ENCODE results near the gene SBK3. TPM values are rescaled to one million over a fixed set of nuclear protein-coding genes. Genes with fewer than 3 reads are reported as not detected.

The SBK3 gene
- total RNA-seq, 2 experiments from 2014 or later: not detected

GRCh38 chr19:55536951-55537740, 8.2 kb downstream of the SBK3 start, which contains the start of gene SBK2:
Gene SBK2, minus strand, starts transcription at chr19:55537133. Its CDS starts 839 bp downstream, at chr19:55536294.
- intact Hi-C loops (cut with DNase I, micrococcal nuclease): no loop called here
- ChIA-PET POLR2A (no interaction called here), CTCF (no interaction called here)
- H3K9me3 Mint-ChIP-seq: no peaks in the 10 kb centered on the region
- H3K27ac Mint-ChIP-seq: no peak within 1 kb of the TSS
- TF ChIP-seq CTCF (IDR thresholded peaks at IDR 0.05): no peak
- Histone ChIP-seq H3K36me3 (ENCODE audit: insufficient read depth, low read length) (no peaks in the 10 kb centered on the region), H3K27ac (ENCODE audit: low read depth in 1 of 2, low read length in 2 of 2) (no peak within 1 kb of the TSS), H3K9me3 (ENCODE audit: control insufficient read depth in 1 of 2, insufficient read depth in 1 of 2, low read length in 2 of 2) (no peaks in the 10 kb centered on the region), H3K4me1 (ENCODE audit: insufficient read depth, low read length) (no peaks in the 10 kb centered on the region), H3K27me3 (ENCODE audit: control insufficient read depth in 1 of 2, insufficient read depth in 2 of 2, low read length in 2 of 2) (no peaks in the 10 kb centered on the region), H3K4me3 (ENCODE audit: low read length) (no peak within 1 kb of the TSS)
- no peaks in the 10 kb centered on the region for H3K36me3 Mint-ChIP-seq (ENCODE audit: low read depth)
- ATAC-seq (ENCODE audit: poor library complexity) (no peak), DNase-seq (no peak)
- no peaks in the 10 kb centered on the region for H3K4me1 Mint-ChIP-seq (ENCODE audit: low read depth)
- no peak within 1 kb of the TSS for H3K4me3 Mint-ChIP-seq
- H3K27me3 Mint-ChIP-seq: no peaks in the 10 kb centered on the region

DNA sequence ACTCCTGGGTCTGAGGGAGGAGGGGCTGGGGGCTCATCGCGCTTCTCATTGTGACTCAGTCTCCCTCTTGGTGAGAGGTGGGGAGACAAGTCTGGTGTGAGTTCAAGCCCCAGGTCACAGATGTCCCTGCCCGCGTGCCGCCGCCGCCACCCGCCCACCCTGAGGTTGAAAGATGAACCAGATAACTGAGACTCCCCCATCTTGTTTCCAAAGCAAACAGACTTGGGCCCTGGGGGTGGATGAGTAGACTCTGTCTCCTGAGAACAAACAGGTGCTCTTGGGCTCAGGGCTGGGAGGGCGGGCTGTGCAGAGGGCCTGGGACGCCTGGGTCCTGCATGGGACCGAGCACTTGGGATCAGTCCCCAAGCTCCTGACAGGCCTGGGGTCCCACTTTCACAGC, 9.0 kb downstream of the SBK3 start:
- ChIA-PET CTCF (no interaction called here), POLR2A (interaction anchor here (0.6 kb wide), 1 partner anchor 20 kb away, joined by 3 read pairs; no protein-coding TSS in a partner anchor)
- Histone ChIP-seq H3K4me3 (ENCODE audit: low read length) (no peak overlapping the region), H3K4me1 (ENCODE audit: insufficient read depth, low read length) (no peaks in the 10 kb centered on the region), H3K9me3 (ENCODE audit: control insufficient read depth in 1 of 2, insufficient read depth in 1 of 2, low read length in 2 of 2) (no peaks in the 10 kb centered on the region), H3K36me3 (ENCODE audit: insufficient read depth, low read length) (no peaks in the 10 kb centered on the region), H3K27me3 (ENCODE audit: control insufficient read depth in 1 of 2, insufficient read depth in 2 of 2, low read length in 2 of 2) (no peaks in the 10 kb centered on the region), H3K27ac (ENCODE audit: low read depth in 1 of 2, low read length in 2 of 2) (no peak overlapping the region)
- DNase-seq (no peak), ATAC-seq (ENCODE audit: poor library complexity) (no peak)
- no peaks in the 10 kb centered on the region for H3K36me3 Mint-ChIP-seq (ENCODE audit: low read depth)
- H3K27me3 Mint-ChIP-seq: no peaks in the 10 kb centered on the region
- no peak overlapping the region for H3K4me3 Mint-ChIP-seq
- intact Hi-C loops (cut with DNase I, micrococcal nuclease): no loop called here
- no peak overlapping the region for H3K27ac Mint-ChIP-seq
- no peaks in the 10 kb centered on the region for H3K9me3 Mint-ChIP-seq
- TF ChIP-seq CTCF (IDR thresholded peaks at IDR 0.05): no peak
- no peaks in the 10 kb centered on the region for H3K4me1 Mint-ChIP-seq (ENCODE audit: low read depth)

DNA sequence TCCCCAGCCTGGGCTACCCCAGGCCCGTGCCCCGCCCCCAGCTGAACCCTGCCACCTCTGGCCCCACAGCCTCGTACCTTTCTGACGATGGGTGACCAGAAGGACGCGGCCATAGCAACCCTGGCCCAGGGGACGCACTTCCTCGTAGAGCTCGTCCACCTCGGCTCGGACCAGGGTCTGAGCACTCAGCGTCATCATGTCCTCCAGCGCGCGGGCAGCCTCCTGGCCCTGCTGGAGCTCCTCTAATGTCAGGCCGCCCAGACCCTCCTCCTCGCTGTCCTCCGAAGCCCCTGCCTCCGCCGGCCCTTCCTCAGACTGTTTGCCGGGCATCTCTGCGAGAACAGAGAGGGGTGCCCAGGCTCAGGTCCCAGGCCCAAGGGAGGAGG, 9.4 kb downstream of the SBK3 start:
- no peaks in the 10 kb centered on the region for H3K27me3 ChIP-seq (ENCODE audit: control insufficient read depth in 1 of 2, insufficient read depth in 2 of 2, low read length in 2 of 2)
- H3K4me1 ChIP-seq (ENCODE audit: insufficient read depth, low read length): no peaks in the 10 kb centered on the region
- no peak overlapping the region for H3K27ac Mint-ChIP-seq
- H3K9me3 Mint-ChIP-seq: no peaks in the 10 kb centered on the region
- no peak overlapping the region for H3K27ac ChIP-seq (ENCODE audit: low read depth in 1 of 2, low read length in 2 of 2)
- ATAC-seq (ENCODE audit: poor library complexity) (no peak), DNase-seq (peak in 1 of 14 experiments; percentile 5)
- POLR2A ChIA-PET: interaction anchor here (0.6 kb wide), 1 partner anchor 21 kb away, joined by 3 read pairs; no protein-coding TSS in a partner anchor
- no peak overlapping the region for H3K4me3 ChIP-seq (ENCODE audit: low read length)
- no peak for TF ChIP-seq CTCF (IDR thresholded peaks at IDR 0.05)
- intact Hi-C loops (cut with DNase I, micrococcal nuclease): no loop called here
- H3K4me3 Mint-ChIP-seq: no peak overlapping the region
- no peaks in the 10 kb centered on the region for H3K36me3 ChIP-seq (ENCODE audit: insufficient read depth, low read length)
- H3K9me3 ChIP-seq (ENCODE audit: control insufficient read depth in 1 of 2, insufficient read depth in 1 of 2, low read length in 2 of 2): no peaks in the 10 kb centered on the region
- H3K36me3 Mint-ChIP-seq (ENCODE audit: low read depth): no peaks in the 10 kb centered on the region
- H3K27me3 Mint-ChIP-seq: no peaks in the 10 kb centered on the region
- no peaks in the 10 kb centered on the region for H3K4me1 Mint-ChIP-seq (ENCODE audit: low read depth)
- CTCF ChIA-PET: no interaction called here

All from CD4-positive, alpha-beta T cell (primary cell).